ENCODE results near the gene BAMBI.

BAMBI gene

GRCh38 chr10:28715757-28716156 is 38.4 kb downstream of the BAMBI start:
- no peak for DNase-seq (ENCODE audit: low spot score)
- H3K27ac ChIP-seq = no peak overlapping the region
- no peak for TF ChIP-seq CTCF (conservative IDR thresholded peaks at IDR 0.05; ENCODE audit: low read depth)
- ChIA-PET POLR2A (ENCODE audit: low non-redundant PET) (no interaction called here), CTCF (no interaction called here)

- POLR2A ChIA-PET (ENCODE audit: low non-redundant PET) = no interaction called here
- CTCF ChIA-PET = no interaction called here
- DNase-seq (ENCODE audit: low spot score) = no peak
- TF ChIP-seq CTCF (conservative IDR thresholded peaks at IDR 0.05; ENCODE audit: low read depth) = no peak
- H3K27ac ChIP-seq = no peak overlapping the region
Observed at GRCh38 chr10:28716748-28717147, 39.4 kb downstream of the BAMBI start.

GRCh38 chr10:28717656-28718201 is 40.4 kb downstream of the BAMBI start:
- ChIA-PET POLR2A (ENCODE audit: low non-redundant PET) (no interaction called here), CTCF (interaction anchor here (0.6 kb wide), 1 partner anchor 89 kb away, joined by 4 read pairs; no protein-coding TSS in a partner anchor)
- no peak for DNase-seq (ENCODE audit: low spot score)
- no peak overlapping the region for H3K27ac ChIP-seq
- no peak for TF ChIP-seq CTCF (conservative IDR thresholded peaks at IDR 0.05; ENCODE audit: low read depth)

- TF ChIP-seq CTCF (conservative IDR thresholded peaks at IDR 0.05; ENCODE audit: low read depth) = no peak
- no peak for DNase-seq (ENCODE audit: low spot score)
- CTCF ChIA-PET = no interaction called here
- H3K27ac ChIP-seq = no peak overlapping the region
- POLR2A ChIA-PET (ENCODE audit: low non-redundant PET) = no interaction called here
Observed at GRCh38 chr10:28719789-28720436, 42.6 kb downstream of the BAMBI start.

GRCh38 chr10:28721318-28721951 is 44.1 kb downstream of the BAMBI start:
- no peak for DNase-seq (ENCODE audit: low spot score)
- ChIA-PET POLR2A (ENCODE audit: low non-redundant PET) (no interaction called here), CTCF (interaction anchor here (0.7 kb wide), 1 partner anchor 14 kb away, joined by 4 read pairs; no protein-coding TSS in a partner anchor)
- TF ChIP-seq CTCF (conservative IDR thresholded peaks at IDR 0.05; ENCODE audit: low read depth) = no peak
- H3K27ac ChIP-seq = no peak overlapping the region

GRCh38 chr10:28722065-28722803 is 44.9 kb downstream of the BAMBI start:
- no peak for TF ChIP-seq CTCF (conservative IDR thresholded peaks at IDR 0.05; ENCODE audit: low read depth)
- POLR2A ChIA-PET (ENCODE audit: low non-redundant PET) = no interaction called here
- no peak for DNase-seq (ENCODE audit: low spot score)
- CTCF ChIA-PET = interaction anchor here (0.6 kb wide), 1 partner anchor 760 kb away, joined by 3 read pairs; no protein-coding TSS in a partner anchor
- H3K27ac ChIP-seq = no peak overlapping the region
